ENCODE data around the gene MACROD2.
A peak's percentile ranks its signal among the peaks of the same experiment; 100 is the strongest.

The MACROD2 gene

DNA sequence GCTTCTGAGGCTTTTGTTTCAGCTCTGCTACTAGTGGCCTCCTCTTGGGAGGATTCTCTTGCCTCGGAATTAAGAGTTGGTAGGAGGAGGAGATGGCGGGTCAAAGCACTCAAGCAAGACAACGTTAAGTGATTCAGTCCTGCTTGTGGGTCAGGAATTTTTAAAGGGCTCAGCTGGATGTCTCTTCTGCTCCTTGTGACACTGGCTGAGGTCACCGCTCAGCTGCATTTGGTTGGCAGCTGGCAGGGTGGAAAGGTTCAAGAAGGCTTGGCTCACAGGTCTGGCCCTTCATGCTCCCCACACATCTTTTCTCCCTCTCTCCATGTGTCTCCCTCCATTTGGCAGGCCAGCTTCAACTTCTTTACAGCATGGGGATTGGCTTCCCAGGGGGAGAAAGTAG lies 1936.6 kb downstream of the MACROD2 start:
- DNase-seq (ENCODE audit: low spot score): no peak
- ChIA-PET POLR2A (ENCODE audit: low non-redundant PET) (no interaction called here), CTCF (no interaction called here)
- no peak overlapping the region for H3K27ac ChIP-seq
- no peak for TF ChIP-seq CTCF (conservative IDR thresholded peaks at IDR 0.05; ENCODE audit: low read depth)

DNA sequence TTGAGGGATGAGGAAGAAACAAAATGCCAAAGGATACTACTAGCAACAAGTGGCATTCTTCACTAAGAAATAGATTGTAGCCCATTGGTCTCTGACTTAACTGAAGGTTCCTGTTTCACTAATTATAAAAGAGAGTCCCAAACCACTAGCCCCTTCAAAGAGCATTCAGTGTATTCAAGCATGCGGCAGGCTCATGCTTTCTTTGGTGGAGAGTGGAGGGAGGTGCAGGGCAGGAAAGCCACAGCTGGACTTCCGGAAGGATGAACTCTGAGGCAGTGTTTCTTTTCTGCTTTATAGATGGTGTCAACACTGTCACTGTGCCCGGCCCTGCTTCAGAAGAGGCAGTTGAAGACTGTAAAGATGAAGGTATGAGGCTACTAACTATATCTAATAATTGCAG lies 1941.9 kb downstream of the MACROD2 start:
- ChIA-PET CTCF (no interaction called here), POLR2A (ENCODE audit: low non-redundant PET) (no interaction called here)
- no peak overlapping the region for H3K27ac ChIP-seq
- no peak for DNase-seq (ENCODE audit: low spot score)
- TF ChIP-seq CTCF (conservative IDR thresholded peaks at IDR 0.05; ENCODE audit: low read depth): no peak

DNA sequence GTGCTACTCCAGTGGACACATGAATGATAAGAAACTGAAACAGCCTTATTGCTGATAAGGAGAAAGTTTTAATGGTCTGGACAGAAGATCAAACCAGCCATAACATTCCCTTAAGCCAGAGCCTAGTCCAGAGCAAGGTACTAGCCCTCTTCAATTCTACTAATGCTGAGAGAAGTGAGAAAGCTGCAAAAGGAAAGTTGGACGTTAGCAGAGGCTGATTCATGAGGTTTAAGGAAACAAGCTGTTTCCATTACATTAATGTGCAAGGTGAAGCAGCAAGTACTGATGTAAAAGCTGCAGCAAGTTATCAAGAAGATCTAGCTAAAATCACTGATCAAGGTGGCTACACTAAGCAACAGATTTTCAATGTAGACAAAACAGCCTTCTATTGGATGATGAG lies 1943.5 kb downstream of the MACROD2 start:
- TF ChIP-seq CTCF (conservative IDR thresholded peaks at IDR 0.05; ENCODE audit: low read depth): no peak
- ChIA-PET POLR2A (ENCODE audit: low non-redundant PET) (no interaction called here), CTCF (no interaction called here)
- DNase-seq (ENCODE audit: low spot score): no peak
- no peak overlapping the region for H3K27ac ChIP-seq

DNA sequence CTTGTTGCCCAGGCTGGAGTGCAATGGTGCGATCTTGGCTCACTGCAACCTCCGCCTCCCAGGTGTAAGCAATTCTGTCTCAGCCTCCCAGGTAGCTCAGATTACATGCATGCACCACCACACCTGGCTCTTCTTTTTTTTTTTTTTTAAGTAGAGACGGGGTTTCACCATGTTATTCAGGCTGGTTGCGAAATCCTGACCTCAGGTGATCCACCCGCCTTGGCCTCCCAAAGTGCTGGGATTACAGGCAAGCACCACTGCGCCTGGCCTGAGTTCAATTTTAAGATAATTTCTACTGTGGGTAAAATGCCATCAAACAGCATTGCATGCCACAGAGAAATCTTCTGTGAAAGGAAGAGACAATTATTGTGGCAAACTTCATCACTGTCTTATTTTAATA lies 1944.8 kb downstream of the MACROD2 start:
- CTCF ChIA-PET: no interaction called here
- no peak for TF ChIP-seq CTCF (conservative IDR thresholded peaks at IDR 0.05; ENCODE audit: low read depth)
- POLR2A ChIA-PET (ENCODE audit: low non-redundant PET): no interaction called here
- no peak for DNase-seq (ENCODE audit: low spot score)
- H3K27ac ChIP-seq: no peak overlapping the region

- no peak overlapping the region for H3K27ac ChIP-seq
- no peak for TF ChIP-seq CTCF (conservative IDR thresholded peaks at IDR 0.05; ENCODE audit: low read depth)
- peak; percentile 50 for DNase-seq (ENCODE audit: low spot score)
- CTCF ChIA-PET: no interaction called here
- POLR2A ChIA-PET (ENCODE audit: low non-redundant PET): no interaction called here
These were observed 1946.8 kb downstream of the MACROD2 start for GRCh38 chr20:15942130-15942529.

DNA sequence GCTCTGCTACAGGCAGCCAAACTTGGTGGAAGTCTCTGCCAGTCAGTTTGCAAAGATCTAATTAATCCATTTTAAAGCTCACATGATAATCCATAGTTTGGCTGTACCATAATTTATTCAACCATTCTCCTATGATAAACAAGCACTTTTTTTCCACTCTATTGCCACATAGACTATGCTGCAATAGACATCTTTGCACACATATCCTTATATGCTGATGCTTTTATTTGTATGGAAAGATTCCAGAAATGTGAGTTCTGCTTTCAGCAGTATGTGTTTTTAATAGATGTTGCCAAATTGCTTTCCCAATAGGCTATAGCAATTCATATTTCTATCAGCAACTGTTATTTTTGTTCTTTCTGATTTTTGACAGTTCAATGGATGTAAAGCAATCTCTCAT lies 1950.0 kb downstream of the MACROD2 start:
- no peak for DNase-seq (ENCODE audit: low spot score)
- ChIA-PET POLR2A (ENCODE audit: low non-redundant PET) (no interaction called here), CTCF (no interaction called here)

More for the DNA sequence above, 1950.0 kb downstream of the MACROD2 start:
- no peak overlapping the region for H3K27ac ChIP-seq
- no peak for TF ChIP-seq CTCF (conservative IDR thresholded peaks at IDR 0.05; ENCODE audit: low read depth)
